Stimulated activated CD4-positive, alpha-beta T cell treated with anti-CD3 and anti-CD28 coated beads, TNF-alpha, amount 100 ng/mL, for 48 hours (primary cell): ENCODE results near the gene GOSR1.
"Not testable (repeated sequence)": the region's sequence is repeated elsewhere in the genome, so short reads cannot be mapped to it uniquely, and the experiment has no call there.

Experiments used
- DNase-seq, 3 donors: peaks; one replicate each; pipeline ENCODE4 v3.0.0-alpha.2; 2020; ENCODE audit warnings: low read depth in 3 of 3

Gene GOSR1

GRCh38 chr17:30545024-30545423 is 67.8 kb downstream of the GOSR1 start:
- no peak for DNase-seq

- DNase-seq, result no peak
These were observed 70.8 kb downstream of the GOSR1 start for GRCh38 chr17:30547778-30548573.

GRCh38 chr17:30549181-30549580 is 72.0 kb downstream of the GOSR1 start:
- DNase-seq, result not testable (repeated sequence)

- no peak for DNase-seq
These were observed 72.8 kb downstream of the GOSR1 start for GRCh38 chr17:30549864-30550511.

- no peak for DNase-seq
These were observed 73.5 kb downstream of the GOSR1 start for GRCh38 chr17:30550512-30551273.

GRCh38 chr17:30551274-30551995 is 74.2 kb downstream of the GOSR1 start:
- DNase-seq, result not testable (repeated sequence)

GRCh38 chr17:30551996-30552339 is 74.8 kb downstream of the GOSR1 start:
- DNase-seq, result no peak

GRCh38 chr17:30552994-30553566 is 75.9 kb downstream of the GOSR1 start:
- no peak for DNase-seq

- DNase-seq, result not testable (repeated sequence)
These were observed 76.7 kb downstream of the GOSR1 start for GRCh38 chr17:30553823-30554440.

GRCh38 chr17:30554839-30555751 is 77.9 kb downstream of the GOSR1 start:
- no peak for DNase-seq

GRCh38 chr17:30555942-30556341 is 78.7 kb downstream of the GOSR1 start:
- DNase-seq, result no peak

GRCh38 chr17:30556374-30557332 is 79.4 kb downstream of the GOSR1 start:
- no peak for DNase-seq

GRCh38 chr17:30557916-30558685 is 80.9 kb downstream of the GOSR1 start:
- no peak for DNase-seq

GRCh38 chr17:30558686-30559545 is 81.7 kb downstream of the GOSR1 start:
- no peak for DNase-seq

GRCh38 chr17:30559656-30560055 is 82.4 kb downstream of the GOSR1 start:
- DNase-seq, result no peak

GRCh38 chr17:30560117-30561026 is 83.2 kb downstream of the GOSR1 start:
- not testable (repeated sequence) for DNase-seq
